ENCODE measurements around the gene DNAH10.

DNA sequence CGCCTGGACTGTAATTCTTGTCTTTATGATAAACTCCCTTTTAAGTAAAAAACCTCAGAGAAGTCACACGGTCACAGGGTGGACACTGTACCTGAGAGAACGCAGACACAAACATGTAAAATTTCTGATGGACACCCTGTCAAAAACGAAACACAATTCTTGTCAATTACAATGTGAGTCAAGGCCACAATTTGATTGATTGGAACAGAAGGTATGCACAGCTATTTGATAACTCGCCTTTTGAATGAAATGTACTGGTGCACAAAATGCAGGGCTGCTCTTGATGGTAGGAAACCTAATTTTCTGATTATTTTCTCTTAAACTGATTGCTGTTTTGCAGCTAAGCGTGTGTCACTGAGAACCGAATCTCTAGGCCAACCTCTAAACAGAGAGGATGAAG is 9.2 kb downstream of the DNAH10 start:
- TF ChIP-seq, protein P1, sequence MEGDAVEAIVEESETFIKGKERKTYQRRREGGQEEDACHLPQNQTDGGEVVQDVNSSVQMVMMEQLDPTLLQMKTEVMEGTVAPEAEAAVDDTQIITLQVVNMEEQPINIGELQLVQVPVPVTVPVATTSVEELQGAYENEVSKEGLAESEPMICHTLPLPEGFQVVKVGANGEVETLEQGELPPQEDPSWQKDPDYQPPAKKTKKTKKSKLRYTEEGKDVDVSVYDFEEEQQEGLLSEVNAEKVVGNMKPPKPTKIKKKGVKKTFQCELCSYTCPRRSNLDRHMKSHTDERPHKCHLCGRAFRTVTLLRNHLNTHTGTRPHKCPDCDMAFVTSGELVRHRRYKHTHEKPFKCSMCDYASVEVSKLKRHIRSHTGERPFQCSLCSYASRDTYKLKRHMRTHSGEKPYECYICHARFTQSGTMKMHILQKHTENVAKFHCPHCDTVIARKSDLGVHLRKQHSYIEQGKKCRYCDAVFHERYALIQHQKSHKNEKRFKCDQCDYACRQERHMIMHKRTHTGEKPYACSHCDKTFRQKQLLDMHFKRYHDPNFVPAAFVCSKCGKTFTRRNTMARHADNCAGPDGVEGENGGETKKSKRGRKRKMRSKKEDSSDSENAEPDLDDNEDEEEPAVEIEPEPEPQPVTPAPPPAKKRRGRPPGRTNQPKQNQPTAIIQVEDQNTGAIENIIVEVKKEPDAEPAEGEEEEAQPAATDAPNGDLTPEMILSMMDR (IDR thresholded peaks at IDR 0.05; ENCODE audit: poor library complexity), result no peak
- TF ChIP-seq EZH2 (IDR thresholded peaks at IDR 0.05; ENCODE audit: borderline replicate concordance) (no peak), EZH2phosphoT487 (IDR thresholded peaks at IDR 0.05; ENCODE audit: low read depth, severe bottlenecking, unreplicated experiment) (no peak)
